ENCODE data around the gene ACSL6. TPM values are rescaled to one million over a fixed set of nuclear protein-coding genes. Genes with fewer than 3 reads are reported as not detected.

The ACSL6 gene
- polyA plus RNA-seq (ENCODE audit: insufficient read length) = 1.4 TPM
- long read RNA-seq, donor 1 = 0 reads
- long read RNA-seq, donor 2 = 0 reads
- long read RNA-seq, donor 3 = 0 reads
- long read RNA-seq, donor 4 = 0 reads
- long read RNA-seq, donor 5 = 0 reads
- long read RNA-seq, donor 6, full-length matches to known transcripts = 1 of 1 reads
- long read RNA-seq, donor 6, partial matches to known transcripts = 0 of 1 reads
- long read RNA-seq, donor 6, other reads (novel, unspliced or antisense) = 0 of 1 reads
- long read RNA-seq, donor 7 = 0 reads
- long read RNA-seq, donor 8 = 0 reads

DNA sequence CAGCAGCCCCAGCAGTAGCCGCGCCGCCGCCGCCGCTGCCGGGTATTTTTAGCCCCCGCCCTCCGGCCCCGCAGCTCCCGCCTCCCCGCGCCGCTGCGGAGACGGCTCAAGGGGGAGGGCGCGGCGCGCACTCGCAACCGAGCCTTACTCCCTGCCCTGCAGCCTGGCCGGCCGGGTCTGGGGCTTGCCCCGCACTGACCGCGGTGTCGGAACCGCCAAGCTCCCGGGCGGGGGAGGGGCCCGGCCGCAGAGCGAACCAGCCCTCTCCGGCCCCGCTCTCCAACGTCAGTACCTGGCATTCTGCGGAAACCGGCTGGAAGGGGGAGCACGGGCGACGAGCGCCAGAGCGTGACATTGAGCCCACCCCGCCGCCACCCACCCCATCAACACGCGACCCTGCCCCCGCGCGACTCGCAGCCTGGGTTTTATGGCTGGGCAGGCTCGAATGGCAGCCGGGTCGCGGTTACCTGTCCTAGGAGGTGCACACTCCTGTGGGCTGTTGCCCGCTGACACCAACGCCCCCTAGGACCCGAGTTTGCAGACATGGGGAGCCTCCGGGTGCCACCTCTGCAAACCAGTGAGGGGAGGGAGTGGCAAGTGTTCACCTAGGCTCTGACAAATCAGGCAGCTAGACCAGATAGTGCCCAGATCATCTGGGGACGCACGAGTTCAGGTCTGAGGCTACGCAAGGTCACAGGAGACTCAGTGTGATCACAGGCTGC is at the start of gene ACSL6:
Gene ACSL6 (minus strand): TSS at position 37 of the 722 bp plus-strand sequence. CDS start 105 bp downstream, outside the sequence.
- DNase-seq = peak; percentile 7

DNA sequence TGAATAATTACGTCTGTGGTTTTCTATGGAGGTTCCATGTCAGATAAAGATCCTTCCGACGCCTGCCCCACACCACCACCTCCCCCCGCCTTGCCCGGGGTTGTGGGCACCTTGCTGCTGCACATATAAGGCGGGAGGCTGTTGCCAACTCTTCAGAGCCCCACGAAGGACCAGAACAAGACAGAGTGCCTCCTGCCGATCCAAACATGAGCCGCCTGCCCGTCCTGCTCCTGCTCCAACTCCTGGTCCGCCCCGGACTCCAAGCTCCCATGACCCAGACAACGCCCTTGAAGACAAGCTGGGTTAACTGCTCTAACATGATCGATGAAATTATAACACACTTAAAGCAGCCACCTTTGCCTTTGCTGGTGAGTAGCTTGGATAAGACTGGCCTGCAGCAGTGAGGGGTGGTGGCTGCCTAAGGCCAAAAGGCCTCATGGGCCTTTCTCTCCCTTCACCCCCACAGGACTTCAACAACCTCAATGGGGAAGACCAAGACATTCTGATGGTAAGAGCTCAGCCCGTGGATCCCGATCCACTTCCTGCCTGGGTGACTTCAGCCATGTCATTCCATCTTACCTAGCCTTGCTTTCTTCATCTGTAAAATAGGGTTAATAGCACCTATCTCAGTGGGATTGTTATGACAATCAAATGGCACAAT is 49.2 kb upstream of the ACSL6 start, which contains the start of gene IL3:
Gene IL3 (plus strand): TSS at position 155 of the 661 bp plus-strand sequence. CDS start 52 bp downstream, at position 207.
- DNase-seq = no peak

- DNase-seq = no peak
Observed at GRCh38 chr5:132059696-132060500, 48.4 kb upstream of the ACSL6 start.

GRCh38 chr5:132059043-132059695 is 47.7 kb upstream of the ACSL6 start:
- no peak for DNase-seq

- DNase-seq = no peak
Observed at GRCh38 chr5:132058646-132059042, 47.2 kb upstream of the ACSL6 start.

DNA sequence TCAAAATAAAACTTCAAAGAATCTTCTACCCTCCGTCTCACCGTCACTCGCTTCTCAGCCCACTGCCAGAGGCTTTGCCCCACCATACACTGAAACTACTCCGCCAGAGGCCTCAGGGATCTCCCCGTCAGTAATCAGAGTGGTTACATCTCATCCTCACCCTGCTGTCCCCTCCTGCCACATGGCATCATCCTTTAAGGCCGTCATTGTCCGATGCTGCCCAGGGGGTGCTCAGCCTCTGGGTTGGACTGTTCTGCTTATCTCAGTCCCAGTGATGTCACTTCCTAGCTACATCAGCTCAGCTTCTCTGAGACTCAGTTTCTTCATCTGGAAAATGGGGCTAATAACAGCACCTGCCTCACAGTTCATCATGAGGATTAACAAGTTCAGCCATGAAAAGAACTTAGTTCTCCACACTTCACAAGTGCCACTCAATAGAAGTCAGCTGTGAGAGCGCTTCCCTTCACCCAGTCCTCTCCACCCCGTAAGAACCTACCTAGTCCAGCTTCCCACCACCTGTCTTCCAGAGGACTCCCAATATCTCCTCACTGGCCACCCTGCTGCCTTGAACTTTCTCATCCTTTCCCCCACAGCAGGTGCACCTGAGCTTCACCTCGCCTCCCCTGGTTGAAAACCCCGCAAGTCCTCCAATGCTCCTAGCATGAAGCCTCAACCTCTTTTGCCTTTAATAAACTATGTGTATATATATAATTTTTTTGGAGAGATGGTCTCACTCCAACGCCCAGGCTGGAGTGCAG is 46.2 kb upstream of the ACSL6 start:
- DNase-seq = no peak

DNA sequence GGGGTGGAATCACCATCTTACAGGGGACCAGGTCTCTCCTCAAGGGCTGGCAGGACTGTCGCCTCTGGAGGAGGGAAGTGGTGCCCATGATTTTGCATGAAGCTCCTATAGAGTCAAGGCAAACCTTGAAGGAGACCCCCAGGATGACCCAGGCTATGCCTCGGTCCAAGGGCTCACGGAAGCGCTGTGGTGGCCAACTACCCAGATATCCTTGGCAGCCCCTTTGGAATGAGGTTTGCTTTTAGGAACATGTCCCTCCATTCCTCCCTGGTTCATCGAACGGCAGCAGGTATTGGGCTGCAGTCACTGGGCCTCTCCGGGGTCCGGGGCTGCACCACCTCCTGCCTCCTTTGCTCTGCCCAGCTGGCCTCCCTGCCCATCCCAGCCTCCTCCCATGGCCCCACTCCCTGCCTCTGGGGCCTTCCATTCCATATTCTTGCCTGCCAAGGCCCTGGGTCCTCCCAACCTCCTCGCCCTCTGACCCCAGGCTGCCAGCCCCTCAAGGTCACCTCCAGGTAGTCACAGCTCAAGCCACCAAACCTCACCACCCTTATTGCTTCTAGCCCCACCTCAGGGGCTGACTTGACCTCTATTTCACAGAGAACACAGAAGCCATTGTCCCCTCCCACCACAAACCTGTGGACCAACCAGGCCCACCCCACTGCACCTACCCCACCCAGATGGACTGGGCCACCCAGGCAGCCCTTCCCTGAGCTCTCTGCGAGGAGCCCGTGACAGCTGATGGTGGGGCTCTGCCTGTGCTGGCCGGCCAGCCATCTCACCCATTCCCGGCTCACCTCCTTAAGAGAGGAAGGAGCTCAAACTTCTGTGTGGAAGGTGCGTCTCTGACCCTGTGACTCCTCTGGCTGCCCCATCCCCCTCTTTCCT is 45.4 kb upstream of the ACSL6 start:
- no peak for DNase-seq

DNA sequence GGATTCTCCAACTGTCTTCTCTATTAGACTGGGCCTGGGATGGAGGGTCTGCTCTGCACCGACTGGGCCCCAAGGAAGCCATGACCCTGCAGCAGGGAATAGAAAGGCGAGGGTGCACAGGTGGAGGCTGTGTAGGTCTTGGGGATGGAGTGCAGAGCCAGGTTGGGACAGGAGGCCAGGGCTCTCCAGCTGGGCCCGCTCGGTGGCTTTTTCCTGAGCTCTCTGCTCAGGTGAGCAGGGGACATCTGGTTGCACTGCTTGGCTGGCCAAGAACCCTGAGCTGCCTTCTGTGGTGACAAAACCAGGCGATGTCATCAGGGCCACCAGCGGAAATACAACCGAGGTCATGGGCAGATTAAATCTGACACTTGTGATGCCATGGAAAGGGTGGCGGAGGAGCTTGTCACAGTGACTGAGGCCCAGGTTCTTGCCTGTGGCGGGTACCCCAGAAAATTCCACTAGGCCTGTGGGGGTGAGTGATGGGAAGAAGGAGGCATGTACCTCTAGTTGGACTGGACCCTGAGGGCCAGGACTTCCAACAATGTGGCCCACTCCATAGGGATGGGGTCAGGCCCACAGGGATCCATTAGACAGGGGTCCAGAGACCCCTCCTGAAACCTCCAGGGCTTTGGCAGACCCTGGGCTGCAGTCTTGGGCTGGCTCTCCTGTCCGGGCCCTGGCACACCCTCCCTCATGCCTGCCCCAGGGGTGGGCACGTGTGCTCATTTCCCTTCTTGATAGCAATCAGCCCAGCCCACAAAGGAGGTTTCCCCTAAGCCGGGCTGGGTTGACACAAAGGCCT is 44.6 kb upstream of the ACSL6 start:
- no peak for DNase-seq

DNA sequence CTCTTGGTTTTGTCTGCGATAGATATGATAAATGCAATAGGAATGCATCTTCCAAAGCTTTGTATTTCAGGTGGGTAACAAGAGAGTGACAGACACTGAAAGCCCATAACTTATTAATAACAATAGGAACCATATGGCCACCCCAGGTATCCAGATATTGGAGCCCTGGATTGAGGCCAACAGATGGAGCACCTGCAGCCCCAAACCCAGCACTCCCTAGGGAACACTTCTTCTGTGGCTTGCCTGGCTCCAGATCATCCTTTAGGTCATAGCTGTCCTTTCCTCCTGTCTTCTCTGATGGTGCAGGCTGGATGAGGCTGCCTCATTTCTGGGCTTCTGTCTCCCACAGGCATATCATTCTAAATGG is 44.0 kb upstream of the ACSL6 start:
- DNase-seq = no peak

GRCh38 chr5:132054697-132055440 is 43.4 kb upstream of the ACSL6 start:
- DNase-seq = no peak

DNA sequence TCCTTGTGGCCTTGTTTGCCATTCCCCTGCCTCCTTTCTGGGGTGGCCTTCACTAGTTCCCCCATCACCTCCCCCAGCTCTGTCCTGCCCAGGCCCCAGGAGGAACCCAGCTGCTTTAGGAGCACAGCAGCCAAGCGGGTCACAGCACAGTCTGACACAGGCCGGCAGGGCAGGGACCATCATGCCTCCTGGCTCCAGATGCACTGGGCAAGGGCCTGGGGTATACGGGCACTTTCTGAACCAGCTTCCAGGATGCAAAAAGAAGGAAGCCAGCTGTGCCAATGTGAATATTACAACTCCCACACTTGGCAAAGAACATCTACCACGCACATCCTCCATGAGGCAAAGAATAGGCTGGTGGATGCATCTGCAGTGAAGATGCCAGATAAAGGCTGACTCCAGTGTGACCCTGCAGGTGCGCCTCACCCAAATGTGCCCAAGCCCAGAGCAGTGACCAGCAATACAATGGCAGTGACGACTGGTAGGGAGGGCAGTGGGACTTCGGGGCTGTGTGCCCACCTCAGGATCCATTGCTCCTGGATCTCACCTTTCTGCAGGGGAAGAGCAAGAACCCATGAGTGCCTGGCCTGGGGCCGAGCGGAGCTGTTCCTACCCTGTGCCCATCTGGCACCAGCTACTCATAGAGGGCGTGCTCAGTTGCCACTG is 42.7 kb upstream of the ACSL6 start:
- no peak for DNase-seq

DNA sequence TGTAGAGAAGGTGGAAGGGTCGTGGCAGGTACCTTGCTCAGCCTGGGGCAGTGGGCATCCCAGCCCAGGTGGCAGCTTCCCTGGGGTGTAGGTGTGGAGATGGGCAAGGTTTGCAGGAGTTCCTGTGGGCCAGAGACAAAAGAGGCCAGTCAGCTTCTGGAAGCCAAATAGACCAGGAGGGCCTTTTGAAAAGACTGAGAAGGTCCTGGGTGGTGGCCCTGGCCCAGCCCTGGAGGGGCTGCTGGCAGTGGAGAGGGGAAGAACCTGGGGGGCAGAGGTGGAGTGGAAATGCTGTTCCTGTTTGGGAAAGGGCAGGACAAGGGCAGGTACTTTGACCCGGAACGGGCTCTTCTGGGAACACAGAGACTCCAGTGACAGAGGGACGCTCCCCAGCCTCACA is 42.0 kb upstream of the ACSL6 start:
- DNase-seq = no peak

- DNase-seq = no peak
Observed at GRCh38 chr5:132052520-132052919, 41.1 kb upstream of the ACSL6 start.

DNA sequence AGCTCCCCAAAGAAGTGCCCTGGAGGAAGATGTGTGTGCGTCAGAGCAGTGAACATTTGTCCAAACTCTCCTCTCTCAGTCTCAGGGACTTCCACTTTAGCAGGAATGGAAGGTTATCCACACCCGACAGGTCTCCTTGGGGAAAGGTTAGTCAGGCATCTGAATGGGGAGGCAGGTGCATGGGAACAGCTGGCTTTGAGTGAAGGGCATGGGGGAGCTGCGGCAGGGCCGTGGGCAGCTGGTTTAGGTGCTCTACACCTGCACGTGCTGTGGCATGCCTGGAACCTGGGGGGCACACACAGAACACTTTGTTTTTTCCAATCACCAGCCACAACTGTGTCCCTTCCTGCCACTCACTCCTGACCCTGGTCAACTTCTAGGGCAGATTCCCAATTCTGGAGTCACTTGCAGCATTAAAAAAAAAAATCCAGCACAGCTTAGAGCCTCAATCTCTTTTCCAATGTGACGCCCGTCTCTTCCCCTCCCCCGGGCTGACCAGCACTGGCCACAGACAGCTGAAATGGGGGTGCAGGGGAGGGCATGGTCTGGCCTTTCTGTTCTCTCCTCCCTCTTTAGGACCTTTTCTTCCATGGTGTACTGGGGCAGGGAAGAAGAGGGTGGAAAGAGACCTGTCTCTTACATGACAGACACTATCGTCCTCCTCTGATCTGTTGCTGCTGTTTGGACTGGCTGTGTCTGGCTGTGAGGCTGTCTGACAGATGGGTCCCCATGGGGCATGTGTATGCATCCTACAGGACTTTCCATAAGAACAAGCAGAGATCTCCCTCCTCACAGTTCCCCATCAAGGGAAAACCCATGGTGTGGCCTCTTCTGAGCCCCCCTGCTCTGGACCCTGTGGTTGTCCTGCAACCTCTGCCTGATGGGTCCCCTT is 39.4 kb upstream of the ACSL6 start:
- no peak for DNase-seq

DNA sequence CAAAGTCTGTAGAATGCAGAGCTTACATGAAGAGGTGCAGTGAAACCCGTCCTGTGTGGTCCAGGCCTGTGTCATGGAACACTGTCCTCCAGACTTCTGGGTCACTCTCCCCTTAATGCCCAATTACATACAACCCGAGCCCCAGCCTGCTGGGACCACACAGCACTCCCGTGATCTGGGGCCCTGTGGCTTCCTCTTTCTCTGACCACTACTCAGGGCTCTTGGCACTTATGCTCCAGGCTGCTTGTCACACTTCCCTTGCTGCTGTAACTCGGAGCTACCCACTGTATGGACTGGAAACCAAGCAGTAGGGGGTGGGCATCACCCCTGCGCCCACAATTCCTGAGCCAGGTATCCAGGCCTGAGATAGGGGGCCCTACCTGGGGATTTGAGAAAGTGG is 38.7 kb upstream of the ACSL6 start:
- no peak for DNase-seq

GRCh38 chr5:132049559-132049958 is 38.1 kb upstream of the ACSL6 start:
- DNase-seq = no peak

DNA sequence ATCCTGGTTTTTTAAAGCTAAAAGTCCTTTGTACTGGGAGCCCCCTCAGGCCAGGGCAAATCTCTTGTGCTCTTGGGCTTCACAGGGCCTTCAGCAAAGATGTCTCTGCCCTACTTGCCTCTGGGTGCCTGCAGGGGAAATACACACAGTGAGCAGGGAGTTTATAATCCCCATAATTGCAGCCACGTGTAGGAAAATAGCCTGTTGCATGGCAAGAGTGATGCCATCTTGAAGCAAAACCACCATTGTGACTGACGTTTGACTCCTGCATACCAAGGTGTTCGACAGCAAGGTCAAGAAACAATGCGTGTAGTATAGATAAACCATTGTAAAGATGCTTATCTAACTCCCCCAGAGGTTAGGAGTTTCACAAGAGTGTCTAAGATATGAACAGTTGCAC is 37.6 kb upstream of the ACSL6 start:
- no peak for DNase-seq
